SW480 (cell line): ENCODE measurements around the gene LRRC10B.

Experiments
- DNase-seq: peaks from one replicate; pipeline ENCODE4 v3.0.0-alpha.2; 2016; ENCODE audit warnings: low spot score

LRRC10B gene

GRCh38 chr11:61531044-61531443 is 22.5 kb downstream of the LRRC10B start:
- no peak for DNase-seq

- DNase-seq, result peak; percentile 58
These were observed 23.8 kb downstream of the LRRC10B start for GRCh38 chr11:61532134-61533038.

GRCh38 chr11:61533039-61533375 is 24.5 kb downstream of the LRRC10B start:
- DNase-seq, result no peak

GRCh38 chr11:61533401-61533800 is 24.9 kb downstream of the LRRC10B start:
- no peak for DNase-seq

- no peak for DNase-seq
These were observed 25.7 kb downstream of the LRRC10B start for GRCh38 chr11:61534025-61534932.

- no peak for DNase-seq
These were observed 26.6 kb downstream of the LRRC10B start for GRCh38 chr11:61534933-61535839.

GRCh38 chr11:61535998-61536675 is 27.6 kb downstream of the LRRC10B start:
- no peak for DNase-seq

- no peak for DNase-seq
These were observed 28.2 kb downstream of the LRRC10B start for GRCh38 chr11:61536676-61537270.

- no peak for DNase-seq
These were observed 28.8 kb downstream of the LRRC10B start for GRCh38 chr11:61537326-61537725.

GRCh38 chr11:61538636-61538961 is 30.1 kb downstream of the LRRC10B start:
- no peak for DNase-seq

- DNase-seq, result no peak
These were observed 30.5 kb downstream of the LRRC10B start for GRCh38 chr11:61539006-61539405.

GRCh38 chr11:61539831-61540357 is 31.3 kb downstream of the LRRC10B start:
- no peak for DNase-seq

GRCh38 chr11:61540528-61540927 is 32.0 kb downstream of the LRRC10B start:
- DNase-seq, result no peak

GRCh38 chr11:61541598-61541997 is 33.0 kb downstream of the LRRC10B start:
- peak; percentile 43 for DNase-seq

- DNase-seq, result no peak
These were observed 33.5 kb downstream of the LRRC10B start for GRCh38 chr11:61542024-61542461.

- DNase-seq, result no peak
These were observed 34.2 kb downstream of the LRRC10B start for GRCh38 chr11:61542705-61543104.

GRCh38 chr11:61543606-61544306 is 35.2 kb downstream of the LRRC10B start:
- DNase-seq, result no peak

- no peak for DNase-seq
These were observed 35.9 kb downstream of the LRRC10B start for GRCh38 chr11:61544466-61544865.

GRCh38 chr11:61545341-61545740 is 36.8 kb downstream of the LRRC10B start:
- no peak for DNase-seq

GRCh38 chr11:61545921-61546320 is 37.4 kb downstream of the LRRC10B start:
- no peak for DNase-seq
